NCI-H1092 (cell line): Measurements from ENCODE around the gene TRAPPC5.

Source experiments
- DNase-seq: peaks from one replicate; lab custom pipeline; 2025; lab: John Stamatoyannopoulos, UW

TRAPPC5 gene

GRCh38 chr19:7676376-7676775 lies 4.3 kb upstream of the TRAPPC5 start:
- DNase-seq: no peak

GRCh38 chr19:7676854-7677253 lies 3.8 kb upstream of the TRAPPC5 start, which contains the start of gene MCEMP1:
TSS of gene MCEMP1 (plus strand) at chr19:7677090. CDS start at chr19:7677121, 31 bp downstream.
- no peak for DNase-seq

GRCh38 chr19:7677669-7678311 lies 2.8 kb upstream of the TRAPPC5 start:
- DNase-seq: no peak

GRCh38 chr19:7678971-7679751 lies 1.5 kb upstream of the TRAPPC5 start:
- no peak for DNase-seq

- no peak for DNase-seq
Observed at GRCh38 chr19:7679771-7680605, 645 bp upstream of the TRAPPC5 start.

GRCh38 chr19:7681340-7682174 lies 924 bp downstream of the TRAPPC5 start:
- DNase-seq: no peak

- DNase-seq: no peak
Observed at GRCh38 chr19:7682175-7682855, 1.7 kb downstream of the TRAPPC5 start.

- no peak for DNase-seq
Observed at GRCh38 chr19:7685546-7686445, 5.2 kb downstream of the TRAPPC5 start.

- no peak for DNase-seq
Observed at GRCh38 chr19:7687177-7687576, 6.5 kb downstream of the TRAPPC5 start.

GRCh38 chr19:7689165-7689564 lies 8.5 kb downstream of the TRAPPC5 start:
- no peak for DNase-seq

GRCh38 chr19:7690779-7691258 lies 10.2 kb downstream of the TRAPPC5 start:
- no peak for DNase-seq

- DNase-seq: no peak
Observed at GRCh38 chr19:7691497-7691896, 10.9 kb downstream of the TRAPPC5 start.

- DNase-seq: no peak
Observed at GRCh38 chr19:7692417-7693088, 11.9 kb downstream of the TRAPPC5 start.

GRCh38 chr19:7694499-7694898 lies 13.9 kb downstream of the TRAPPC5 start:
- DNase-seq: no peak

- DNase-seq: no peak
Observed at GRCh38 chr19:7697721-7698287, 17.2 kb downstream of the TRAPPC5 start.

GRCh38 chr19:7698583-7698982 lies 17.9 kb downstream of the TRAPPC5 start:
- no peak for DNase-seq

GRCh38 chr19:7699003-7699402 lies 18.4 kb downstream of the TRAPPC5 start:
- DNase-seq: no peak

GRCh38 chr19:7699417-7700401 lies 19.1 kb downstream of the TRAPPC5 start:
- no peak for DNase-seq
